Measurements from ENCODE around the gene ARHGAP6. TPM values are rescaled to one million over a fixed set of nuclear protein-coding genes. Genes with fewer than 3 reads are reported as not detected.

Gene ARHGAP6
- polyA plus RNA-seq, 3 donors: 0.31 to 1.1 (median 0.40) TPM

- Mint-ChIP-seq H3K27ac (no peak overlapping the region), H3K9me3 (peaks cover 0 to 5% (median 1%) of the 10 kb centered on the region in 7 donors), H3K27me3 (ENCODE audit: low read depth in 3 of 3) (peaks cover 0 to 6% (median 0%) of the 10 kb centered on the region in 3 donors), H3K36me3 (no peaks in the 10 kb centered on the region), H3K4me1 (no peaks in the 10 kb centered on the region), H3K4me3 (no peak overlapping the region)
- Histone ChIP-seq H4K20me1 (ENCODE audit: insufficient read depth, low read length) (no peaks in the 10 kb centered on the region), H3K9me3 (replicated peaks in 1 of 2; ENCODE audit: control insufficient read depth in 1 of 2, insufficient read depth in 1 of 2, low read length in 2 of 2) (no peaks in the 10 kb centered on the region), H3K4me2 (replicated peaks; ENCODE audit: extremely low read depth, low read length, poor library complexity, severe bottlenecking) (no peak overlapping the region), H2AFZ (ENCODE audit: insufficient read depth, low read depth, low read length, poor library complexity, severe bottlenecking) (no peak overlapping the region), H3K4me1 (ENCODE audit: control insufficient read depth in 1 of 2, insufficient read depth in 2 of 2, low read length in 2 of 2) (no peaks in the 10 kb centered on the region), H3K79me2 (ENCODE audit: insufficient read depth, low read length) (no peaks in the 10 kb centered on the region), H3K4me3 (replicated peaks in 1 of 3; ENCODE audit: low read depth in 2 of 3, low read length in 3 of 3) (no peak overlapping the region), H3K27me3 (ENCODE audit: control insufficient read depth in 2 of 2, insufficient read depth in 2 of 2, low read length in 2 of 2) (no peaks in the 10 kb centered on the region), H3K9ac (ENCODE audit: insufficient read depth, low read length, poor library complexity, severe bottlenecking) (no peak overlapping the region), H3K27ac (ENCODE audit: low read depth in 1 of 2, low read length in 2 of 2) (no peak overlapping the region), H3K36me3 (replicated peaks in 1 of 2; ENCODE audit: control insufficient read depth in 1 of 2, insufficient read depth in 2 of 2, low read length in 2 of 2) (no peaks in the 10 kb centered on the region)
- intact Hi-C loops (cut with micrococcal nuclease): no loop called here
- no peak for DNase-seq
- TF ChIP-seq CTCF (IDR thresholded peaks at IDR 0.05): no peak
Observed at GRCh38 chrX:11480626-11481025, 185.1 kb downstream of the ARHGAP6 start.

GRCh38 chrX:11478911-11479310, 186.8 kb downstream of the ARHGAP6 start:
- no peaks in the 10 kb centered on the region for H3K4me1 ChIP-seq (ENCODE audit: control insufficient read depth in 1 of 2, insufficient read depth in 2 of 2, low read length in 2 of 2)
- no peaks in the 10 kb centered on the region for H3K9me3 ChIP-seq (replicated peaks in 1 of 2; ENCODE audit: control insufficient read depth in 1 of 2, insufficient read depth in 1 of 2, low read length in 2 of 2)
- Mint-ChIP-seq H3K27me3 (ENCODE audit: low read depth in 3 of 3) (peaks cover 0 to 6% (median 0%) of the 10 kb centered on the region in 3 donors), H3K4me1 (no peaks in the 10 kb centered on the region), H3K9me3 (peaks cover 0 to 4% (median 0%) of the 10 kb centered on the region in 7 donors), H3K36me3 (no peaks in the 10 kb centered on the region), H3K27ac (no peak overlapping the region), H3K4me3 (no peak overlapping the region)
- intact Hi-C loops (cut with micrococcal nuclease): no loop called here
- H3K9ac ChIP-seq (ENCODE audit: insufficient read depth, low read length, poor library complexity, severe bottlenecking): no peak overlapping the region
- DNase-seq: no peak
- no peaks in the 10 kb centered on the region for H3K27me3 ChIP-seq (ENCODE audit: control insufficient read depth in 2 of 2, insufficient read depth in 2 of 2, low read length in 2 of 2)
- no peaks in the 10 kb centered on the region for H3K36me3 ChIP-seq (replicated peaks in 1 of 2; ENCODE audit: control insufficient read depth in 1 of 2, insufficient read depth in 2 of 2, low read length in 2 of 2)
- no peak overlapping the region for H2AFZ ChIP-seq (ENCODE audit: insufficient read depth, low read depth, low read length, poor library complexity, severe bottlenecking)
- no peak for TF ChIP-seq CTCF (IDR thresholded peaks at IDR 0.05)
- H3K79me2 ChIP-seq (ENCODE audit: insufficient read depth, low read length): no peaks in the 10 kb centered on the region
- H3K4me2 ChIP-seq (replicated peaks; ENCODE audit: extremely low read depth, low read length, poor library complexity, severe bottlenecking): no peak overlapping the region
- H3K27ac ChIP-seq (ENCODE audit: low read depth in 1 of 2, low read length in 2 of 2): no peak overlapping the region
- no peaks in the 10 kb centered on the region for H4K20me1 ChIP-seq (ENCODE audit: insufficient read depth, low read length)
- WGBS (ENCODE audit: insufficient coverage): no CpG with 5 or more reads among the region's 3 CpGs
- H3K4me3 ChIP-seq (replicated peaks in 1 of 3; ENCODE audit: low read depth in 2 of 3, low read length in 3 of 3): no peak overlapping the region
